ENCODE results near the gene NUP37.
"Not testable (repeated sequence)": the region's sequence is repeated elsewhere in the genome, so short reads cannot be mapped to it uniquely, and the experiment has no call there.

- not testable (repeated sequence) for TF ChIP-seq CTCF (conservative IDR thresholded peaks at IDR 0.05); EZH2 (IDR thresholded peaks at IDR 0.05; ENCODE audit: low read depth)
These were observed 17.7 kb upstream of the NUP37 start for GRCh38 chr12:102137619-102138018.

Data from PC-9 (cell line).